SJCRH30 (cell line): ENCODE data around the gene MACROH2A1. TPM values are rescaled to one million over a fixed set of nuclear protein-coding genes. Genes with fewer than 3 reads are reported as not detected.

Experiments
- DNase-seq, 2 experiments: peaks; one replicate each; pipeline ENCODE4 v3.0.0-alpha.2; 2015 to 2020
- H3K27ac ChIP-seq: fragments of 250-450 bp; sonication (Bioruptor Pico); 2 replicates; pipeline ENCODE4 v1.5.1; 2020; ENCODE audit warnings: mild to moderate bottlenecking, moderate library complexity
- H3K27me3 ChIP-seq: fragments of 250-450 bp; sonication (Bioruptor Pico); 2 replicates; pipeline ENCODE4 v1.5.1; 2020; ENCODE audit warnings: mild to moderate bottlenecking, moderate library complexity
- H3K36me3 ChIP-seq: fragments of 250-450 bp; sonication (Bioruptor Pico); 2 replicates; pipeline ENCODE4 v1.5.1; 2020; ENCODE audit warnings: mild to moderate bottlenecking, moderate library complexity
- H3K4me1 ChIP-seq: fragments of 250-450 bp; sonication (Bioruptor Pico); 2 replicates; pipeline ENCODE4 v1.5.1; 2020; ENCODE audit warnings: mild to moderate bottlenecking, moderate library complexity
- H3K4me3 ChIP-seq: fragments of 250-450 bp; sonication (Bioruptor Pico); 2 replicates; pipeline ENCODE4 v1.5.1; 2020; ENCODE audit warnings: mild to moderate bottlenecking, moderate library complexity
- H3K9me3 ChIP-seq: fragments of 250-450 bp; sonication (Bioruptor Pico); replicated peaks from 2 replicates; pipeline ENCODE4 v1.5.1; 2020; ENCODE audit warnings: mild to moderate bottlenecking, moderate library complexity
- total RNA-seq: library from RNA; depleted of rRNA; stranded (reverse); fragments of >200 nt; shearing (Covaris generic); gene quantifications from 2 replicates; pipeline ENCODE4 v1.2.3, GENCODE V29; 2014

The MACROH2A1 gene
- total RNA-seq, 1 experiment from 2014 or later = 248 TPM

DNA sequence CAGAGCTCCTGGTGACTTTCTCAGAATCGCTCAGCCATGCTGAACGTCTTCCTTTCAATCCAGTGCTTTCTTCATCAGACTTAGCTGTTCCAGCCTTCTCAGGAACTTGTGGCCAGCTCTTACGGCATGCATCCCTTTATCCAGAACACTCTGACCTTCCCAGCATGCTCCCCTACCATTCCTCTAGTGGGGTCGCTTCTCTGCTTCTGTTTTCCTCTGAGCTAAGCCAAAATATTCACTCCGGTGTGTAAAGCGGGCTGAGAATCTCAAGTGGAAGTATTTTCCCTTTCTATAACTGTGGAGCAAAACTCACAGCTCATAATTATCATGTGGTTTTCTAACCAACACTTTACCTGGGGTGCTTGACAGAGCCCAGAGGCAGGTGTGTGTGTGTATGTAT lies 41.9 kb upstream of the MACROH2A1 start:
- Histone ChIP-seq H3K4me1 (peaks cover 10% of the 10 kb centered on the region; the same call in 1 of the 2 replicates), H3K27me3 (peaks cover 8% of the 10 kb centered on the region; the same call in 1 of the 2 replicates), H3K9me3 (no peaks in the 10 kb centered on the region), H3K27ac (no peak overlapping the region), H3K4me3 (no peak overlapping the region), H3K36me3 (no peaks in the 10 kb centered on the region)
- no peak for DNase-seq

DNA sequence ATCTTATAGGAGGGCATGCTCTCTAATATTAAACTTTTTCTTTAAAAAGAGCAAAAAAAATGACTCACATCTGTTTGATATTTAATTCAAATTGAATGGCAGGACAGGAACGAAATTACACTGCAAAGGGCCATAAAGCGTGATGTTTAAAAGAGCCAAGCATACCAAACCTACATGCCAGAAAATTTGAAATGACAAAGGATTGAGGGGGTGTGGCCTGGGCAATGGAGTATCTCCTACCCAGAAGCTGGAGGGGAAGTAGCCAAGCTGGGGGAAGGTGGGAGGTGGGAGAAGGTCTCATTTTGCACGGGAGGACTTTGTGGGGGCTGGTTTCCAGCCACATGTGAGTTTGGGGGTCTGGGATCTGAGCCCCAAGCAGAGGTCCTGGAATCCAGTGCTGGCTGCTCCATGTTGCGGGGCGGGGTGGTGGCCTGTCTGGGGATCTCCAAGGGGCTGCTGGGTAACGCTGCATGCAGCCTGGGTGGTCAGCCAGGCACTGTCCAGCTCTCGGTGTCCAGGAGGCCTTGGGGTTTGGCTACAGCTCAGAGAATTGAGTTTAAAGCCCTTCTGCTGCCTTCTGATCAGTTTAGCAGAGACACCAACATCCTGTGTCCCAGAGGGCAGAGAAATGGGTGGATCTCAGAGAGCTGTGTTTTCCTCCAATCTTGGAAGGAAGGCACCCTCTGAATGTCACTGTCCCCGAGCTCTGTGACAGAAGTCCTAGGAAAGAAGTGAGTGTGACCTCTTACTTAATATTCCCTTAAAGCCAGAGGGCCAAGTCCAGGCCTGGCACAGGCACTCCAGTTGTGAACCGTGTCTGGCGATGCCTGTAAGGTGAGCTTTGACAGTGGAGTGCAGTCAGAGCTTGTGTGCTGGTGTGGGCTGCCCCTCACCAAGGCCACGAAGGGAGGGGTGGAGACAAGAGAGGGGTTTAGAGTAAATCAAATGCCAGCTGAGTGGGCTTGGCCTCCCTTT lies 40.5 kb upstream of the MACROH2A1 start:
- Histone ChIP-seq H3K36me3 (no peaks in the 10 kb centered on the region), H3K4me3 (no peak overlapping the region), H3K9me3 (no peaks in the 10 kb centered on the region), H3K27me3 (peaks cover 6% of the 10 kb centered on the region; the same call in 1 of the 2 replicates), H3K4me1 (peaks cover 10% of the 10 kb centered on the region; the same call in 1 of the 2 replicates), H3K27ac (no peak overlapping the region)
- no peak for DNase-seq

DNA sequence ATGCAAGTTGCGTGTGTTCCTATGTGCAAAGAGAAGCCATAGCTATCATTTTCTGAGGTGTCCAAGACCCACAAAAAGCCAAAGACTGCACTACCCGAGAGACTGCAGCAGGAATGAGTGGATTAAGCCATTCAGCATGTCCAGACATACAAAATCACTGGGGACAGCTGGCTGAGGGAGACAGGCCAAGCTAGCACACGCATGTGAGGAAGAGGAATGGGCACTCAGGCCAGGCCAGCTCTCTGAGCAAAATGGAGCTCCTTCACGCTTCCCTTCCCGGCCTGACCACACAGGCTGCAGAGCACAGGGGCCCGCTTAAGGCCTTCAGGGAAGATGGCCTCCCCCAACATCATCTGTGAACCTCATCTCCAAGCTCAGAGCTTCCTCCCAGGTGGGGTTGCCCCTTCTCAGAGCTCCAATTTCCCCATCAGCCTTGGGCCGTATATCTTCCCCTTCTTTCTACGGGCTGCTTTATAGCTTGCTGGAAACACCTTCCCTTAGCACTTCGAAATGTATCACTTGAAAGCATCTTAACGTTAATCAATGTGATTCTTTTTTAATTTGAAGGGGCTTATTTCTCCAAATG lies 39.7 kb upstream of the MACROH2A1 start:
- DNase-seq = no peak
- no peak overlapping the region for H3K27ac ChIP-seq

DNA sequence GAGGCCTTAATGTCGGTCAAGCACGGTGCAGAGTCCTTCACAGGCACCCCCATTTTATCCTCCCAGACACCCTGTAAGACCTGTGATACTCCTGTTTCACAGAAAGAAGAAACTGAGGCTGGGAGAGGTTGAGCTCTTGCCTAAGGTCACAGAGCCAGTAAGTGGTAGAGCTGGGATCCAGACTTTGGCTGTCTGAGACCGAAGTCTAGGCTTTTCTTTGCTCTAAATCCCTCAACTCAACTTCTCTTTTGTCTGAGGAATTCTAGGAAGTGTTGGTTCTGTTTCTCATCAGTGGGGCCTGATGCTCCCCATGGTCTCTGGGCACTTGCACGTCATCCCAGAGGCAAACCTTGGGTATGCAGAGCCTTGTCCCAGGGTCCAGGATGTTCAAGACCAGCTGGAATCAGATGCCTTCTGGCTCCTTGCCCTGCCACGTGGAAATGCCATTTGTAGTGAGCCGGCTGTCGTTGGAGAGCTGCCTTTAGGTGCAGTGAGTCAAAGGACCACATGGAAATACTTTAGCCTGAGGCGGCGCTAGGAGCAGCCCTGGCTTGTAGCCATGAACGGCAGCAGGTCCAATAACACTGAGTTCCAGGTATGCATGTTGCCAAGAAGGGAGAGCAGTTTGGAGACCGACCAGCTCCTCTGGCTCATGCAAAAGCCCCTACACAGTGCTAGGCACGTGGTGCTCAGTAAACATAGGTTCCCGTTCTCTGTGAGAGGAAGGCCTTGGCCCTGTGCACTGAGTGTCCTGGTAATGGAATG lies 38.9 kb upstream of the MACROH2A1 start:
- H3K4me3 ChIP-seq = no peak overlapping the region
- H3K27ac ChIP-seq = no peak overlapping the region
- no peaks in the 10 kb centered on the region for H3K9me3 ChIP-seq
- no peaks in the 10 kb centered on the region for H3K36me3 ChIP-seq
- H3K4me1 ChIP-seq = peaks cover 10% of the 10 kb centered on the region; the same call in 1 of the 2 replicates
- H3K27me3 ChIP-seq = peaks cover 5% of the 10 kb centered on the region; the same call in 1 of the 2 replicates
- peak; percentile 66 to 69 for DNase-seq

More for the DNA sequence above, 39.7 kb upstream of the MACROH2A1 start:
- H3K27me3 ChIP-seq = peaks cover 6% of the 10 kb centered on the region; the same call in 1 of the 2 replicates
- no peaks in the 10 kb centered on the region for H3K9me3 ChIP-seq
- H3K4me1 ChIP-seq = peaks cover 10% of the 10 kb centered on the region; the same call in 1 of the 2 replicates
- H3K36me3 ChIP-seq = no peaks in the 10 kb centered on the region
- H3K4me3 ChIP-seq = no peak overlapping the region

DNA sequence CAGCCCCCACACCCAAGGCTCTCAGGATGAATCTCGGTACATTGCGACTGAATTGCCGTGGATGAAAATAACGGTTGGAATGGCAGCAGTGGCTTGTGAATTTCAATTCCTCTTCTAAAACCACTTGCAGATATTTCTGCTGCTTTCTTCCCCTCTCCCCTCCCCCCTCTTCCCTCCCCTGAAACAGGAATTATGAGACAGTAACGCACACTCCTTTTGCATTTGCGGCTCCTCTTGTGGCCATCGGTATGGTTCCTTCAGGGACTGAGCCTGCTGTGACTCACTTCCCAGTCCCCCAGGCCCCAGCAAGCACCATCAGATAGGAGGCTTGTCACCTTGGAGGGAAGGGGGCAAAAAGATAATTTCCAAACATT lies 38.4 kb upstream of the MACROH2A1 start:
- peaks cover 8% of the 10 kb centered on the region; the same call in 1 of the 2 replicates for H3K4me1 ChIP-seq
- H3K27ac ChIP-seq = no peak overlapping the region
- no peaks in the 10 kb centered on the region for H3K9me3 ChIP-seq
- DNase-seq = no peak
- H3K4me3 ChIP-seq = no peak overlapping the region
- 0 out of 2 replicates have a peak, but pooled peaks cover 3% of the 10 kb centered on the region for H3K27me3 ChIP-seq
- H3K36me3 ChIP-seq = no peaks in the 10 kb centered on the region

DNA sequence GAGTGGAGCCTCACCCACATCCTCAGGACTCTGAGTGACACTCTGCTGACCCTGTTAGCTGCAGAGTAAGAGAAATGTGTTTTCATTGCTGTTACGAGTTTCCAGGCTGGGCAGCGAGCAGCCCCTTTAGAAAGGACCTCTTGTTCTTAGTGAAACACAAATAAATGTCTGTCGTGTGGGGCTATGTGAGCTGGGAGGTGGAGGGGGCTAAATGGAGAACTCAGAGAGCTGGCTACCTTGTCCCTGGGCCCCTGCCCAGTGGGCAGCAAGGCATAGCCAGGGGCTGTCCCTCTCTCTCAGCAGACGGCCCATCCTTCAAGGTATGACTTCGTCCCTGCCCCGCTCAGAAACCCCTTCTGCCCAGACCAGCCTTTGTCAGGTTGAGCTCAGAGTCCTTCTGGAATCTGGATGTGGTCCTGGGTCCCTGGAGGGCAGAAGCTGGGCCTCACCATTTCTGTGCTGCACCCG lies 38.0 kb upstream of the MACROH2A1 start:
- Histone ChIP-seq H3K4me1 (peaks cover 8% of the 10 kb centered on the region; the same call in 1 of the 2 replicates), H3K4me3 (no peak overlapping the region), H3K27ac (no peak overlapping the region), H3K27me3 (0 out of 2 replicates have a peak, but pooled peaks cover 3% of the 10 kb centered on the region), H3K36me3 (no peaks in the 10 kb centered on the region), H3K9me3 (no peaks in the 10 kb centered on the region)
- DNase-seq = no peak

DNA sequence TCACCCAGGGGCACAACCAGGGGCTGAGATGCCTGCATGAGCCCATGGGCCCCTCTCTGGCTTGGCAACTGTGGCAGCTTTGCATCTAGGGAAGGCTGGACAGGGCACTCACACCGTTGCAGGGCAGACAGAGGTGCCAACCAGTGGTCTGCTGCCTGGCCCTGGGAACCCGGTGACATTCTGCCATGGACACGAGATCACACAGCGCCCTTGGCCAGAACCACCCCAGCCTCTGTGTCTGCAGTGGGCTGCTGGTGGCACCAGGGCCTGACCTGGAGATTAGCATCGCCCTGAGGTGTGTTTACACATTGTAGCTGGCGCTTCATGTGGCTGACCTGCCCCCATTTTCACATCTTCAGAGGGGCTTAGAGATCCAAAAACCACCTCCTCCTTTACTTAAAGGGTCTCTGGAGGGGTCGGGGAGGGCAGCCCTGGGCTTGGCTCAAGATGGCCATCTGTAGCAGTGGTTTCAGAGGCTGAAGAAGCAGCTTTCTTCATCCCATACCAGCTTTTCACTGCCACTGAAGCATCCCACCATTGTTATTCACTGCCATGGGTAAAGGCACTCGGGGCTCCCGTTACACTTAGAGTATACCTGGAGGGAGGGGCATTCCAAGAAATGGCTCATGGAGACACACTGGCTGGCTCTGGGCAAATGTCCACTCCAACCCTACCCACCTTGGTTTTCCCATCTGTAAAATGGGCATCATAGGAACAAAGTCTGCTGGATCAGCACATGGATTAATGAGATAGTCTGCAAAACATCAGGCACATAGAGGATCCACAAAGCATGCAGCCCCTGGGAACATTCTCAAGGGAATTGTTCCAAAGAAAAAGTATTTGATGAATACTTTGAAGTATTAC lies 36.7 kb upstream of the MACROH2A1 start:
- no peaks in the 10 kb centered on the region for H3K36me3 ChIP-seq
- H3K9me3 ChIP-seq = no peaks in the 10 kb centered on the region
- no peak overlapping the region for H3K27ac ChIP-seq
- peaks cover 8% of the 10 kb centered on the region; the same call in 1 of the 2 replicates for H3K4me1 ChIP-seq
- H3K27me3 ChIP-seq = 0 out of 2 replicates have a peak, but pooled peaks cover 3% of the 10 kb centered on the region
- no peak overlapping the region for H3K4me3 ChIP-seq
- DNase-seq = no peak

DNA sequence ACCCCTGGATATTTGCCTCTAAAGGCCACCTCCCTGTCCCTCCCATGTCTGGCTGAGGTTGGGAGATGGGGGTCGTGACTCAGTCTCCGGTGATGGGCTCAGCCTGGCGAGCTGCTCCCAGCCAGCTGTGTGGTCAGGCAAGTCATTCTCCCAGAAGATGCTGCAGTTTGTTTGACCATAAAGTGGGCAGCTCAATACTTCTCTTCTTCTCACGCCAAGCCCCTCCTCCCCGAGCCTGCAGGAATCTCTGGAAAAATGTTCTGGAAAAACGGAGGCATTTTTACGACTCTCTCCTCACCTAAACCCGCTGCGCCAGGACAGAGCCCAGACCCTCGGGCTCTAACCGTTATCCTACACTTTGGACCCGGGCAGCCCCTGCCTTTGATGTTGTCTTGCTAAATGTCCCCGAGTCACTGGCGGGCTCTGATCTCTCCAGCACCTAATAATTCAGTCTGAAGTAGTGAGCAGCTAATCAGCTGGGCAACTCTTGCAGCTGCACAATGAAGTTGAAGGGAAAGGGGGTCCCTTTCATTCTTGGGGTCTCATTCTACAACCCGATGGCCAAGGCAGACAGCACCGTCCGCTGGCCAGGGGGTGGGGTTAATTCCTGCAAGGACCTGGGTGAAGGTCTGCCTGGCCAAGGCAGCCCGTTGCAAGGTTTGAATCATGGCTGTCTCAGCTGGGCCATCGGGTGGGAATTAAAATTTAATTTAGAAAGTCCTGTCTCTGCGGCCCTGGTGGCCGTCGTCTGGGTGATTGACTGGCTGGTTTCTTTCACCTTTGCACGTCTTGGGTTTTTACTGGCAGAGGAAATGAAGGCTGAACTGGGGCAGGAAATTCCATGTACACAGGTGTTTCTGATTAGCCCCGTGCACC lies 35.8 kb upstream of the MACROH2A1 start:
- no peak overlapping the region for H3K27ac ChIP-seq
- H3K4me1 ChIP-seq = peaks cover 8% of the 10 kb centered on the region; the same call in 1 of the 2 replicates
- DNase-seq = no peak

DNA sequence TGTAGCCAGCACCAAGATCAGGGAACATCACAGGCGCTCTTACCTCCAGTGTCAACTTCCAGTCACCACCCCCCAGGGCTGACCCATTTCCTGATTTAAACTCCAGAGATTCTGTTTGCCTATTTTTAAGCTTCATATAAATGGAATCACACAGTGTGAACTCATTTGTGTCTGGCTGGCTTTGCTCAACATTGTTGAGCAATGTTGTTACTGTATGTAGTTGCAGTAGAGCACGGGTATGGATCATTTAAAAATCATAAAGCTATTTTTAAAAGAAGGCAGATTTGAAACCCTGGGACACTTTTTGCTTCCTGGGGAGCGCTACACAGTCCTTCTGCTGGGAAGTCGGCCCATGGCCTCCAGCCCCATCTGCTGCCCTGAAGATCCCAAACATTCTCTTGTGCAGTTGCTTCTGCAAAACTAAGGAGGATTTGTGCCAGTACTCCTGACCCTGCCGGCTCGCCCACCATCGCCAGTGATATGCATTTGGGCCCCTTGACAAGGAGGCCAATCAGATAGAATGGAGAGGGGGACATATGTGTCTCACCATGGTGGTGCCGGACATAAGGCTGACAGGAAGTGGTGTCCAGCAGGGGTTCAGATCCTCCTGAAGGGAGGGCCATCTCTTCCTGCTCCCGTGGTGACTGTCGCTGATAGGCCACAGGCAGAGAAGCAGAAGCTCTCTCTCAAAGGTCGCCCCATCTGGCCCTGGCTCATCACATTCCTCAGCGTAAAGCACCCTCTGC lies 34.8 kb upstream of the MACROH2A1 start:
- DNase-seq = no peak
- H3K36me3 ChIP-seq = no peaks in the 10 kb centered on the region
- peaks cover 8% of the 10 kb centered on the region; the same call in 1 of the 2 replicates for H3K4me1 ChIP-seq
- no peaks in the 10 kb centered on the region for H3K27me3 ChIP-seq
- H3K9me3 ChIP-seq = no peaks in the 10 kb centered on the region
- H3K27ac ChIP-seq = no peak overlapping the region
- H3K4me3 ChIP-seq = no peak overlapping the region

More for the DNA sequence above, 35.8 kb upstream of the MACROH2A1 start:
- no peaks in the 10 kb centered on the region for H3K36me3 ChIP-seq
- H3K9me3 ChIP-seq = no peaks in the 10 kb centered on the region
- H3K4me3 ChIP-seq = no peak overlapping the region
- no peaks in the 10 kb centered on the region for H3K27me3 ChIP-seq

DNA sequence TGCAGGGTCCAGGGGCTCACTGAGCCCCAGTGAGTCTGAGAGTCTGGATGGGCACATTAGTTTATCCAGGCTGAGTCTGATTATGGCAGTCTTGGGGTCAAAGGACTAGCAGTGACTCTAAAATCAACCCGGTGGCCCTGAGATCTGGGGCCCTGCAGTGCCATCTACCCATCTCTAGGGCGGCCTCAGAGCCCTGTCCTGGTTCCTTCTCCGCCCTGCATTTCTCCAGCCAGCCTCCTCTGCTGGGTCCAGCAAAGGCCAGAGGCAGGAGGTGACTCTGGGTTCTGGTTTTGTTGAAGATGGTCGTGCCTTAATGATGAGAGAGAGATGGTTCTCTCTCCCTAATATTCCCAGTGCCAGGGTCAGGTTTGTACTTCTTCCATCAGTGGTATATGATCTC lies 33.1 kb upstream of the MACROH2A1 start:
- Histone ChIP-seq H3K9me3 (no peaks in the 10 kb centered on the region), H3K27me3 (no peaks in the 10 kb centered on the region), H3K4me3 (no peak overlapping the region), H3K27ac (no peak overlapping the region), H3K36me3 (no peaks in the 10 kb centered on the region), H3K4me1 (no peaks in the 10 kb centered on the region)
- no peak for DNase-seq

DNA sequence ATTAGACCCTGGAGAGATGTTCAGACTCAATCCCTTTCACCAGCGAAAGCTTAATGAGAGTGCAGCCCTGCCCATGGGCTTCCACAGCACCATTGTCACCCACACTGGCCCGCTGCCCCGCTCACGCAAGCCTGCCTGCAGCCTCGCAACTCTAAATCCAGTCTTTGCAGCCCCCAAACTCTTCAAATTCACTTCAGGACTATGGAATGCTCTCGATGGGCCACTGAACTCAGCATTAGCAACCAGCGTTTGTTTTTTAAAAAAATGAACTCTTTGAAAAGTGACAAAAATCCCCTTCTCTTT lies 31.1 kb upstream of the MACROH2A1 start:
- H3K27me3 ChIP-seq = no peaks in the 10 kb centered on the region
- H3K9me3 ChIP-seq = no peaks in the 10 kb centered on the region
- DNase-seq = no peak
- H3K27ac ChIP-seq = no peak overlapping the region
- no peak overlapping the region for H3K4me3 ChIP-seq
- no peaks in the 10 kb centered on the region for H3K36me3 ChIP-seq
- no peaks in the 10 kb centered on the region for H3K4me1 ChIP-seq

DNA sequence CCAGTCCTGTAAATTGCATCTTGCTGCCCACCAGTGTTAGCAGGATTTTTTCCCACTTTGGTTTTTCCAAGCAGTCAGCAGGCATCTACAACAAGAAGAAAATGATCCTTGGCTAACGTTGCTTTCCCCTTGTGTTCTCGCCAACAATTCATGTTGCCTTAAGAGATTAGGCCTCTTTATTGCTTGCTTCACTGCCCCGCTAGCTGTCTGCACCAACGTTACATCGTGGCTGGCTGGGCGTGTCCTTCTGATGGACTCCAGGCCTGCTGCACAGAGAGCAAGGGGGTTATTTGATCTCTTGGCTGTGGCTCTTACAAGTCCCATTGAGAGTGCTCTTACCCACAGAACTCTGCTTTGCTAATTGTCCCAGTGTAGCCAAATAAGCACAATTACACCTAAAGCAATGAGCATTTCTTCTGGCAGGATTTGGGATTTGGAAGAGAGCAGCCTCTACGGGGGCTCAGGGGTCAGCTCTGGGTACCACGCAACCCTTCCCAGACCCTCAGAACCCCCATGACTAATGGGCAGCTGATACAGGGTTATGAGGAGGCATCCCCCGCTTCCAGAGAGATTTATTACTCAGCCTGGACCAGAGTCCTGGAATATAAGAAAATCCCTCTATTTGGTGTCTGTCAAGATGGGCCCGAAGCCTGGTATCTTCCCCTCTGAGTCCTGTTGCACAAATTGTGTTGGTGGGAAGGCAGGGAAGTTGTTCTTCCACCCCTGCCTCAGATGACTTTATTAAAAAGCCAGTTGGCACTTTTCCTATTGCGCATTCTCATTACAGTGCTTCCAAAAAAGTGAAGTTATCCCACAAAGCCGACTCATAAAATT lies 30.5 kb upstream of the MACROH2A1 start:
- peak; percentile 54 to 64 for DNase-seq
- H3K36me3 ChIP-seq = no peaks in the 10 kb centered on the region
- no peak overlapping the region for H3K27ac ChIP-seq
- no peaks in the 10 kb centered on the region for H3K9me3 ChIP-seq
- H3K27me3 ChIP-seq = no peaks in the 10 kb centered on the region
- H3K4me1 ChIP-seq = no peaks in the 10 kb centered on the region
- H3K4me3 ChIP-seq = no peak overlapping the region
